Measurements from ENCODE around the gene CDH11. TPM values are rescaled to one million over a fixed set of nuclear protein-coding genes. Genes with fewer than 3 reads are reported as not detected.

CDH11 gene
- total and polyA plus RNA-seq, 9 of the 15 experiments (the other 6 are each of a cell fraction or from before 2014, with no cell fraction given) = 0.18 TPM; not detected in 8

GRCh38 chr16:65069766-65070165 is 52.1 kb downstream of the CDH11 start:
- H3K4me1 ChIP-seq (replicated peaks in 1 of 2; ENCODE audit: control insufficient read depth in 2 of 2, insufficient read depth in 2 of 2, low read length in 2 of 2) = no peaks in the 10 kb centered on the region
- no peak for FAIRE-seq
- WGBS (ENCODE audit: insufficient coverage, low coverage, missing lambda C conversion rate) = 3% methylated on average over 2 of the region's 2 CpGs

GRCh38 chr16:65069065-65069464 is 52.8 kb downstream of the CDH11 start:
- H3K9me1 ChIP-seq (ENCODE audit: control insufficient read depth, insufficient read depth, low read length) = no peaks in the 10 kb centered on the region
- no peaks in the 10 kb centered on the region for H4K20me1 ChIP-seq (replicated peaks; ENCODE audit: control insufficient read depth, insufficient read depth, low read length)
- WGBS (ENCODE audit: insufficient coverage, low coverage, missing lambda C conversion rate) = 0% methylated on average over 4 of the region's 4 CpGs
- no peaks in the 10 kb centered on the region for H3K27me3 ChIP-seq (ENCODE audit: control insufficient read depth in 2 of 2, insufficient read depth in 2 of 2, low read length in 2 of 2)
- FAIRE-seq (no peak), ATAC-seq (no peak), DNase-seq (ENCODE audit: extremely low read depth in 1 of 4, low spot score in 3 of 4) (no peak)
- no peaks in the 10 kb centered on the region for H3K9me3 ChIP-seq (replicated peaks; ENCODE audit: control insufficient read depth, insufficient read depth, low read depth, low read length)
- no peak overlapping the region for H3K9ac ChIP-seq (ENCODE audit: insufficient read depth in 1 of 2, low read depth in 2 of 2, low read length in 2 of 2)
- no peak overlapping the region for H3K4me2 ChIP-seq (ENCODE audit: insufficient read depth, low read length)
- H3K4me1 ChIP-seq (replicated peaks in 1 of 2; ENCODE audit: control insufficient read depth in 2 of 2, insufficient read depth in 2 of 2, low read length in 2 of 2) = no peaks in the 10 kb centered on the region
- ChIA-PET POLR2A (no interaction called here), CTCF (ENCODE audit: low intra/inter-chr PET ratio) (no interaction called here)
- H3K79me2 ChIP-seq (ENCODE audit: control insufficient read depth, insufficient read depth, low read length) = no peaks in the 10 kb centered on the region
- H2AFZ ChIP-seq (ENCODE audit: low read depth, low read length) = no peak overlapping the region
- BruUV-seq (replicated peaks) = no TSS peak
- no peaks in the 10 kb centered on the region for H3K36me3 ChIP-seq (ENCODE audit: control insufficient read depth, insufficient read depth, low read length)
- intact Hi-C loops (cut with micrococcal nuclease) = no loop called here
- in situ Hi-C loops (cut with MboI) = no loop called here
- H3K4me3 ChIP-seq = no peak overlapping the region
- H3K27ac ChIP-seq (ENCODE audit: extremely low read depth, low read depth, low read length) = no peak overlapping the region
- TF ChIP-seq, protein P1, sequence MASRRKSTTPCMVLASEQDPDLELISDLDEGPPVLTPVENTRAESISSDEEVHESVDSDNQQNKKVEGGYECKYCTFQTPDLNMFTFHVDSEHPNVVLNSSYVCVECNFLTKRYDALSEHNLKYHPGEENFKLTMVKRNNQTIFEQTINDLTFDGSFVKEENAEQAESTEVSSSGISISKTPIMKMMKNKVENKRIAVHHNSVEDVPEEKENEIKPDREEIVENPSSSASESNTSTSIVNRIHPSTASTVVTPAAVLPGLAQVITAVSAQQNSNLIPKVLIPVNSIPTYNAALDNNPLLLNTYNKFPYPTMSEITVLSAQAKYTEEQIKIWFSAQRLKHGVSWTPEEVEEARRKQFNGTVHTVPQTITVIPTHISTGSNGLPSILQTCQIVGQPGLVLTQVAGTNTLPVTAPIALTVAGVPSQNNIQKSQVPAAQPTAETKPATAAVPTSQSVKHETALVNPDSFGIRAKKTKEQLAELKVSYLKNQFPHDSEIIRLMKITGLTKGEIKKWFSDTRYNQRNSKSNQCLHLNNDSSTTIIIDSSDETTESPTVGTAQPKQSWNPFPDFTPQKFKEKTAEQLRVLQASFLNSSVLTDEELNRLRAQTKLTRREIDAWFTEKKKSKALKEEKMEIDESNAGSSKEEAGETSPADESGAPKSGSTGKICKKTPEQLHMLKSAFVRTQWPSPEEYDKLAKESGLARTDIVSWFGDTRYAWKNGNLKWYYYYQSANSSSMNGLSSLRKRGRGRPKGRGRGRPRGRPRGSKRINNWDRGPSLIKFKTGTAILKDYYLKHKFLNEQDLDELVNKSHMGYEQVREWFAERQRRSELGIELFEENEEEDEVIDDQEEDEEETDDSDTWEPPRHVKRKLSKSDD (conservative IDR thresholded peaks at IDR 0.05; ENCODE audit: low read length) = no peak
- TF ChIP-seq RBM15 (IDR thresholded peaks at IDR 0.05; ENCODE audit: insufficient read depth, low read length) (no peak), RBM22 (IDR thresholded peaks at IDR 0.05; ENCODE audit: low read depth, low read length, poor library complexity, severe bottlenecking) (no peak), KLF1 (tag; IDR thresholded peaks at IDR 0.05) (no peak), UBTF (IDR thresholded peaks at IDR 0.05; ENCODE audit: borderline replicate concordance in 1 of 2, low read depth in 2 of 2, low read length in 2 of 2) (no peak), ZC3H4 (CRISPR knock-in tag; IDR thresholded peaks at IDR 0.05; ENCODE audit: borderline replicate concordance) (no peak), XRCC5 (IDR thresholded peaks at IDR 0.05; ENCODE audit: low read depth, low read length) (no peak)

More at GRCh38 chr16:65069766-65070165, 52.1 kb downstream of the CDH11 start:
- POLR2A ChIA-PET = no interaction called here
- no peak for DNase-seq (ENCODE audit: extremely low read depth in 1 of 4, low spot score in 3 of 4)
- Histone ChIP-seq H3K36me3 (ENCODE audit: control insufficient read depth, insufficient read depth, low read length) (no peaks in the 10 kb centered on the region), H3K4me3 (no peak overlapping the region), H3K79me2 (ENCODE audit: control insufficient read depth, insufficient read depth, low read length) (no peaks in the 10 kb centered on the region), H3K27me3 (ENCODE audit: control insufficient read depth in 2 of 2, insufficient read depth in 2 of 2, low read length in 2 of 2) (no peaks in the 10 kb centered on the region), H2AFZ (ENCODE audit: low read depth, low read length) (no peak overlapping the region), H4K20me1 (replicated peaks; ENCODE audit: control insufficient read depth, insufficient read depth, low read length) (no peaks in the 10 kb centered on the region), H3K27ac (ENCODE audit: extremely low read depth, low read depth, low read length) (no peak overlapping the region), H3K9ac (ENCODE audit: insufficient read depth in 1 of 2, low read depth in 2 of 2, low read length in 2 of 2) (no peak overlapping the region), H3K4me2 (ENCODE audit: insufficient read depth, low read length) (no peak overlapping the region), H3K9me3 (replicated peaks; ENCODE audit: control insufficient read depth, insufficient read depth, low read depth, low read length) (no peaks in the 10 kb centered on the region), H3K9me1 (ENCODE audit: control insufficient read depth, insufficient read depth, low read length) (no peaks in the 10 kb centered on the region)
- CTCF ChIA-PET (ENCODE audit: low intra/inter-chr PET ratio) = no interaction called here
- no TSS peak for BruUV-seq (replicated peaks)
- intact Hi-C loops (cut with micrococcal nuclease) = no loop called here
- in situ Hi-C loops (cut with MboI) = no loop called here
- ATAC-seq = no peak
- TF ChIP-seq, protein P2, sequence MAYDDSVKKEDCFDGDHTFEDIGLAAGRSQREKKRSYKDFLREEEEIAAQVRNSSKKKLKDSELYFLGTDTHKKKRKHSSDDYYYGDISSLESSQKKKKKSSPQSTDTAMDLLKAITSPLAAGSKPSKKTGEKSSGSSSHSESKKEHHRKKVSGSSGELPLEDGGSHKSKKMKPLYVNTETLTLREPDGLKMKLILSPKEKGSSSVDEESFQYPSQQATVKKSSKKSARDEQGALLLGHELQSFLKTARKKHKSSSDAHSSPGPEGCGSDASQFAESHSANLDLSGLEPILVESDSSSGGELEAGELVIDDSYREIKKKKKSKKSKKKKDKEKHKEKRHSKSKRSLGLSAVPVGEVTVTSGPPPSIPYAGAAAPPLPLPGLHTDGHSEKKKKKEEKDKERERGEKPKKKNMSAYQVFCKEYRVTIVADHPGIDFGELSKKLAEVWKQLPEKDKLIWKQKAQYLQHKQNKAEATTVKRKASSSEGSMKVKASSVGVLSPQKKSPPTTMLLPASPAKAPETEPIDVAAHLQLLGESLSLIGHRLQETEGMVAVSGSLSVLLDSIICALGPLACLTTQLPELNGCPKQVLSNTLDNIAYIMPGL (CRISPR knock-in tag; IDR thresholded peaks at IDR 0.05) = no peak

Data from K562 (cell line).